Lung (tissue), 12 donors: ENCODE measurements around the gene STXBP3. TPM values are rescaled to one million over a fixed set of nuclear protein-coding genes. Genes with fewer than 3 reads are reported as not detected.
A peak's percentile ranks its signal among the peaks of the same experiment; 100 is the strongest.

Source experiments
- ATAC-seq: fragments of 200-7000 bp; cut with Tn5 transposase; one replicate; pipeline ENCODE4 v1.9.1; 2020; ENCODE audit warnings: moderate number of reproducible peaks; ENCODE audit not compliant: insufficient read depth, low FRiP score
- DNase-seq, 3 donors: peaks; one replicate each; pipeline ENCODE4 v3.0.0-alpha.2; 2013 to 2017
- H3K27ac ChIP-seq, 2 donors: one replicate each; pipeline ENCODE4 v1.5.1; 2013; ENCODE audit warnings: mild to moderate bottlenecking in 2 of 2, moderate library complexity in 2 of 2, control low read depth in 1 of 2, inconsistent platforms in 1 of 2, low read depth in 1 of 2, low read length in 1 of 2
- H3K27me3 ChIP-seq, 3 donors: one replicate each; pipeline ENCODE4 v1.5.1; 2013; ENCODE audit warnings: low read length in 2 of 3; ENCODE audit not compliant: control insufficient read depth in 3 of 3, insufficient read depth in 3 of 3
- H3K36me3 ChIP-seq, 4 donors: one replicate each; pipeline ENCODE4 v1.5.1; 2013; ENCODE audit warnings: low read length in 4 of 4, mild to moderate bottlenecking in 1 of 4, moderate library complexity in 1 of 4; ENCODE audit not compliant: control insufficient read depth in 4 of 4, insufficient read depth in 4 of 4
- H3K4me1 ChIP-seq, 5 donors: one replicate each; pipeline ENCODE4 v1.5.1; 2013; ENCODE audit warnings: low read length in 5 of 5, mild to moderate bottlenecking in 2 of 5, moderate library complexity in 1 of 5; ENCODE audit not compliant: control insufficient read depth in 5 of 5, insufficient read depth in 5 of 5
- H3K4me3 ChIP-seq: one replicate; pipeline ENCODE4 v1.5.1; 2013; ENCODE audit warnings: mild to moderate bottlenecking, control low read depth, moderate library complexity
- H3K9ac ChIP-seq, 2 donors: one replicate each; pipeline ENCODE4 v1.5.1; 2013; ENCODE audit warnings: low read length in 2 of 2, control low read depth in 1 of 2; ENCODE audit not compliant: insufficient read depth in 1 of 2
- H3K9me3 ChIP-seq, 4 donors: one replicate each; pipeline ENCODE4 v1.5.1; 2013; ENCODE audit warnings: low read length in 3 of 4, mild to moderate bottlenecking in 1 of 4, moderate library complexity in 1 of 4; ENCODE audit not compliant: control insufficient read depth in 4 of 4, insufficient read depth in 3 of 4
- CTCF ChIP-seq: IDR thresholded peaks from 2 replicates; pipeline ENCODE4 v1.5.1; 2012; ENCODE audit warnings: mild to moderate bottlenecking; ENCODE audit errors: control extremely low read depth, extremely low read depth
- WGBS, 2 donors: extraction: QIAGEN DNeasy Blood & Tissue Kit; methylation state at CpG; one replicate each; pipeline ENCODE4 v1.1.7; 2013; 5-methylcytosine and 5-hydroxymethylcytosine counted together
- polyA plus RNA-seq, 2 donors: library from polyadenylated mRNA; stranded (reverse); fragments of 200-250 nt; gene quantifications; one replicate each; pipeline ENCODE4 v1.2.1, GENCODE V29; 2013
- total RNA-seq, 2 donors: library from RNA; depleted of rRNA in 1 of 2; stranded (reverse); fragments of >200 nt in 1 of 2; gene quantifications; one replicate each; pipeline ENCODE4 v1.2.1, GENCODE V29; 2014 to 2021
- donor health status: control.
- donor health status: control.
- donor health status: Bipolar disorder and iron deficiency.
- donor health status: healthy.
- donor health status: DM: yes; HTN: yes; CAD: no.

STXBP3 gene
- total and polyA plus RNA-seq, 4 donors, result 33.6 to 83.6 (median 40.0) TPM

GRCh38 chr1:108815566-108815965 is 69.1 kb downstream of the STXBP3 start:
- no peak overlapping the region for H3K27ac ChIP-seq
- no peaks in the 10 kb centered on the region for H3K27me3 ChIP-seq
- H3K4me3 ChIP-seq, result no peak overlapping the region
- peaks cover 0 to 38% (median 16%) of the 10 kb centered on the region in 5 donors for H3K4me1 ChIP-seq
- peaks cover 0 to 3% (median 0%) of the 10 kb centered on the region in 4 donors for H3K36me3 ChIP-seq
- DNase-seq, result peak in 2 of 3 donors; percentile 16 to 31
- no peak for ATAC-seq
- no peak overlapping the region for H3K9ac ChIP-seq
- no peak for TF ChIP-seq CTCF
- H3K9me3 ChIP-seq, result no peaks in the 10 kb centered on the region

GRCh38 chr1:108816049-108816893 is 69.8 kb downstream of the STXBP3 start:
- H3K36me3 ChIP-seq, result no peaks in the 10 kb centered on the region
- DNase-seq, result peak; percentile 94 to 98 (median 96)
- peaks cover 0 to 38% (median 16%) of the 10 kb centered on the region in 5 donors for H3K4me1 ChIP-seq
- H3K4me3 ChIP-seq, result no peak overlapping the region
- no peaks in the 10 kb centered on the region for H3K9me3 ChIP-seq
- H3K9ac ChIP-seq, result peak overlapping the region; percentile 49 to 79
- TF ChIP-seq CTCF, result no peak
- no peaks in the 10 kb centered on the region for H3K27me3 ChIP-seq
- ATAC-seq, result peak; percentile 66
- 37 to 48% methylated on average over 12 of the region's 12 CpGs for WGBS, 2 donors
- H3K27ac ChIP-seq, result peak overlapping the region; percentile 78

- WGBS, 2 donors, result 63 to 79% methylated on average over 8 of the region's 8 CpGs
- H3K9me3 ChIP-seq, result no peaks in the 10 kb centered on the region
- peak overlapping the region; percentile 78 for H3K27ac ChIP-seq
- H3K4me3 ChIP-seq, result no peak overlapping the region
- DNase-seq (peak in 2 of 3 donors; percentile 43 to 55), ATAC-seq (peak; percentile 59)
- H3K4me1 ChIP-seq, result peaks cover 0 to 38% (median 16%) of the 10 kb centered on the region in 5 donors
- no peaks in the 10 kb centered on the region for H3K36me3 ChIP-seq
- no peak for TF ChIP-seq CTCF
- peak overlapping the region; percentile 49 to 79 for H3K9ac ChIP-seq
- H3K27me3 ChIP-seq, result no peaks in the 10 kb centered on the region
These were observed 70.5 kb downstream of the STXBP3 start for GRCh38 chr1:108817016-108817415.
